Measurements from ENCODE around the gene SRXN1. TPM values are rescaled to one million over a fixed set of nuclear protein-coding genes. Genes with fewer than 3 reads are reported as not detected.

The SRXN1 gene
- total and polyA plus RNA-seq, 8 donors: 6.4 to 40.1 (median 23.5) TPM

DNA sequence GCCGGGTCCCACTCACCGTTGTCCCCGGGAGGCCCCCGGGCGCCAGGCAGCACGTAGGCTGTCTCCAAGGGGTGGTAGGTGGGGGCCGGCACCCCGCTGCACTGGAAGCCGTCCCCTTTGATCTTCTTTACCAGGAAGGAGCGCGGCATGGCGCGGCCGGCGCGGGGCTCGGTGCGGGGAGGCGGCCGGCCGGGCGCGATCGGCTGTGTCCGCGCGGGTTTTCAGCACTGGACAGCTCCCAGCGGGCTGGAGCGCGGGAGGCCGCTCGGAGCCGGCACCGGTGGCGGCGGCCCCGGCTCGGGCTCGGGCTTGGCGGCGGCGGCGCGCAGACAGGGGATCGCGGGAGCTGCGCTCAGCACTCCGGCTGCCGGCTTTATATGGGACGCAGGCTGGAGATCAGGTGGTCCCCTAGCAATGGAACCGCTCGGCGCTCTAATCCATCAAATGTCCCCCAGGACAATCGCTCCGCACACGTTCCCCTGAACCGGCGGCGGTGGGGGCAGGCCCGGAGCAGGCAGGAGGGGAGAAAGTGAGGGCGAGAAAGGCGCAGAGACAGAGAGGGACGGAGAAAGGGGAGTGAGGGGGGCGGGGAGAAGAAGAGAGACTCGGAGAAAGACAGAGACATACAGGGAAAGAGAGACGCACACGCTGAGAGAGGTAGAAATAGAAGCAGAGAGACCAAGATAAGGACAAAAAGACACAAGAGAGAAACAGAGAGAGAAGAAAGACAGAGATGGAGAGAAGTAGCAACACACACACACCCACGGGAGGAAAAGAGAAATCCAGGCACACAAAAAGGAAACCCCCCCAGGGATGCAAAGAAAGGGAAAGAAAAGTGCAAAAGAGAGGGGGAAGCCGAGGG is 22.7 kb upstream of the SRXN1 start, which contains the start of gene SCRT2:
SCRT2 (minus strand) TSS at position 350 of the 862 bp plus-strand sequence; CDS start at position 149, 201 bp downstream.
- WGBS, 5 donors: 1 to 2% (median 1%) methylated on average over 34 to 69 of the region's 69 CpGs
- Histone ChIP-seq H3K36me3 (no peaks in the 10 kb centered on the region), H3K27ac (no peak within 1 kb of the TSS), H3K4me3 (peak within 1 kb of the TSS in 3 of 4 donors; percentile 5 to 26 (median 23)), H3K27me3 (peaks cover 0 to 100% (median 68%) of the 10 kb centered on the region in 3 donors), H3K9me3 (no peaks in the 10 kb centered on the region), H3K4me1 (peaks cover 12 to 24% (median 21%) of the 10 kb centered on the region in 4 donors)
- DNase-seq: peak; percentile 87 to 95
- TF ChIP-seq EP300 (IDR thresholded peaks at IDR 0.05) (no peak), POLR2AphosphoS5 (IDR thresholded peaks at IDR 0.05) (no peak), POLR2A (IDR thresholded peaks at IDR 0.05) (no peak)
- TF ChIP-seq, protein P1, sequence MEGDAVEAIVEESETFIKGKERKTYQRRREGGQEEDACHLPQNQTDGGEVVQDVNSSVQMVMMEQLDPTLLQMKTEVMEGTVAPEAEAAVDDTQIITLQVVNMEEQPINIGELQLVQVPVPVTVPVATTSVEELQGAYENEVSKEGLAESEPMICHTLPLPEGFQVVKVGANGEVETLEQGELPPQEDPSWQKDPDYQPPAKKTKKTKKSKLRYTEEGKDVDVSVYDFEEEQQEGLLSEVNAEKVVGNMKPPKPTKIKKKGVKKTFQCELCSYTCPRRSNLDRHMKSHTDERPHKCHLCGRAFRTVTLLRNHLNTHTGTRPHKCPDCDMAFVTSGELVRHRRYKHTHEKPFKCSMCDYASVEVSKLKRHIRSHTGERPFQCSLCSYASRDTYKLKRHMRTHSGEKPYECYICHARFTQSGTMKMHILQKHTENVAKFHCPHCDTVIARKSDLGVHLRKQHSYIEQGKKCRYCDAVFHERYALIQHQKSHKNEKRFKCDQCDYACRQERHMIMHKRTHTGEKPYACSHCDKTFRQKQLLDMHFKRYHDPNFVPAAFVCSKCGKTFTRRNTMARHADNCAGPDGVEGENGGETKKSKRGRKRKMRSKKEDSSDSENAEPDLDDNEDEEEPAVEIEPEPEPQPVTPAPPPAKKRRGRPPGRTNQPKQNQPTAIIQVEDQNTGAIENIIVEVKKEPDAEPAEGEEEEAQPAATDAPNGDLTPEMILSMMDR (IDR thresholded peaks at IDR 0.05): no peak
- intact Hi-C loops (cut with DNase I; ENCODE audit: low total_unique reads): no loop called here

DNA sequence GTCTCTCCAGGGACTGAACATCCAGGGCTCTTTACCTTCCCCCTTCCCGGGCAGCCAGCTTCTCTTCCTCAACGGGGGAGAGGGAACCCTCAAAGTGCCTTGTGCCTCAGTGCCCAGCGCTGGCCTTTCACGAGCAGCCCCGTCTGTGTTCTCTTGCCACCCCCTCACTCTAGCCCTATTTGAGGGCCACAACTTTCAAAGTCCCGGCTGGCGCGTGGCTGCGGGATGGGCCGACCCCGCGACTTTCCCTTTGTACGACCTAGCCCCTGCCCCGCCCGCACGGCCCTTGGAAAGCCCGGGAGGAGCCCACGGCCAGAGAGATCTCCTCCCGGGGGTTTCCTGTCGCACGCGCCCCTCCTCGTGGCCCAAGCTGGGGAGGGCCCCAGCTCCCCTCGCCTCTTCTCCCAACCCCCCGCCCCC is 22.0 kb upstream of the SRXN1 start:
- peak overlapping the region in 2 of 4 donors; percentile 23 to 26 for H3K4me3 ChIP-seq
- TF ChIP-seq POLR2AphosphoS5 (IDR thresholded peaks at IDR 0.05) (no peak), EP300 (IDR thresholded peaks at IDR 0.05) (no peak), POLR2A (IDR thresholded peaks at IDR 0.05) (no peak)
- TF ChIP-seq, protein P1 (IDR thresholded peaks at IDR 0.05): no peak
- no peaks in the 10 kb centered on the region for H3K9me3 ChIP-seq
- no peak overlapping the region for H3K27ac ChIP-seq
- H3K27me3 ChIP-seq: peaks cover 0 to 100% (median 74%) of the 10 kb centered on the region in 3 donors
- intact Hi-C loops (cut with DNase I; ENCODE audit: low total_unique reads): no loop called here
- WGBS, 5 donors: 0 to 5% (median 3%) methylated on average over 2 to 25 of the region's 25 CpGs
- DNase-seq: no peak
- peaks cover 12 to 24% (median 21%) of the 10 kb centered on the region in 4 donors for H3K4me1 ChIP-seq
- no peaks in the 10 kb centered on the region for H3K36me3 ChIP-seq

DNA sequence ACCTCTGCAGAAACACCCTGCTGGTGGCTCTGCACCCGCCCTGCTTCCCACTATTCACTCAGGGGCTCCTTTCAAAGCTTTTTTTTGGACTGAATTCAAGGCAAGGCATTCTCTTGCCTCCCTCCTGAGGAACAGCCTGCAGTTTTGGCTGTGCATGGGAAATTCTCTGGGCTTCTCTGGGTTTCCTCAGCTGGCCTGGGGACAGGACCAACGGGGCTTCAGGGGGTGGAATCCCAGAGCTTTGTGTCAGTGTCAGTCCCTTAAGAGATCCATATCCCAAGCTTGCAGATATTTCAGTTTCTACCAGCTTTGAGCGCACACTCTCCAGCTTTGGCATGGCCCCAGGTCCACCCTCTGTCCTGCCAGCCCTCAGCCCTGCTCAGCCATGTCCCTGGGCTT is 20.6 kb upstream of the SRXN1 start:
- Histone ChIP-seq H3K27ac (no peak overlapping the region), H3K4me3 (no peak overlapping the region), H3K27me3 (peaks cover 0 to 99% (median 81%) of the 10 kb centered on the region in 3 donors), H3K9me3 (no peaks in the 10 kb centered on the region), H3K4me1 (peaks cover 12 to 24% (median 21%) of the 10 kb centered on the region in 4 donors), H3K36me3 (no peaks in the 10 kb centered on the region)
- no peak for TF ChIP-seq EP300 (IDR thresholded peaks at IDR 0.05)
- no peak for TF ChIP-seq POLR2A (IDR thresholded peaks at IDR 0.05)
- no peak for TF ChIP-seq POLR2AphosphoS5 (IDR thresholded peaks at IDR 0.05)
- TF ChIP-seq, protein P1 (IDR thresholded peaks at IDR 0.05): no peak
- 45 to 52% (median 46%) methylated on average over 3 of the region's 3 CpGs for WGBS, 5 donors
- DNase-seq: no peak
- intact Hi-C loops (cut with DNase I; ENCODE audit: low total_unique reads): no loop called here

DNA sequence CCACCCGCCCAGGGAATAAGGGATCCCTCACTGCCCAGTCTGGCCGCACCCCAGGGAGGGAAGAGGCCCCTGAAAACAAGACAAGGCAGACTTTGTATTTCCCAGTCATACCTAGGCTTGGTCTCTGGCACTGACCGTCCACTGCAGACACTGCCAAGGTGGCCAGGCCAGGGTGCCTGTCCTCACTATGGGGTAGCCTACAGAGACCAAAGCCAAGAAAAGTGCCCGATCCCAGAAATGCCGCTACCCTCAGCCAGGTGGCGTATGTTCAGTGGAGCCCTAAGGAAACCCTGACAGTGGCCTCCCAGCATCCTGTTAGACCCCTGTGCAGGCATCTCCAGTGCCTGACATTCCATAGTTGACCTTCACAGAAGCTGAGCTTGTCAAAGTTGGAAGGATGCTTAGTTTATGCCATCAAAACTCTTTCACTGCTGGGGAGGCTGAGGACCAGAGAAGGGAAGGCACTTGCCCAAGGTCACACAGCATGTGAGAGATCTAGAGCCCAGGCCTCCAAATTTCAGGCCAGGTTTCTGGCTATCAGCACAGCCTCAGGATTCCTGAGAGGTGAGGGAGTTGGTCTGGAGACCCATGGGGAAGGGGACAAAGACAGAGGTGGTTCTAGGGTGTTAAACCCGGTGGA is 20.1 kb upstream of the SRXN1 start:
- no peak for DNase-seq
- Histone ChIP-seq H3K27ac (no peak overlapping the region), H3K4me3 (no peak overlapping the region), H3K36me3 (no peaks in the 10 kb centered on the region), H3K4me1 (peaks cover 12 to 24% (median 21%) of the 10 kb centered on the region in 4 donors), H3K9me3 (no peaks in the 10 kb centered on the region), H3K27me3 (peaks cover 0 to 99% (median 82%) of the 10 kb centered on the region in 3 donors)
- intact Hi-C loops (cut with DNase I; ENCODE audit: low total_unique reads): no loop called here
- TF ChIP-seq, protein P1 (IDR thresholded peaks at IDR 0.05): no peak
- TF ChIP-seq EP300 (IDR thresholded peaks at IDR 0.05): no peak
- no peak for TF ChIP-seq POLR2AphosphoS5 (IDR thresholded peaks at IDR 0.05)
- TF ChIP-seq POLR2A (IDR thresholded peaks at IDR 0.05): no peak
- 22 to 33% (median 30%) methylated on average over 6 to 7 of the region's 7 CpGs for WGBS, 5 donors
